Activated CD4-positive, alpha-beta T cell treated with anti-CD3 and anti-CD28 coated beads for 24 hours (primary cell): ENCODE results near the gene OR7G1.
"Not testable (repeated sequence)": the region's sequence is repeated elsewhere in the genome, so short reads cannot be mapped to it uniquely, and the experiment has no call there.

Source experiments
- DNase-seq, 2 donors: peaks; one replicate each; pipeline ENCODE4 v3.0.0-alpha.2; 2020; ENCODE audit warnings: low read depth in 2 of 2

The OR7G1 gene

GRCh38 chr19:9078651-9079050 lies 36.9 kb downstream of the OR7G1 start:
- DNase-seq: no peak

- DNase-seq: no peak
Observed at GRCh38 chr19:9076901-9077300, 38.7 kb downstream of the OR7G1 start.

GRCh38 chr19:9075064-9075949 lies 40.3 kb downstream of the OR7G1 start:
- DNase-seq: no peak

- DNase-seq: no peak
Observed at GRCh38 chr19:9073806-9074205, 41.8 kb downstream of the OR7G1 start.

- DNase-seq: not testable (repeated sequence)
Observed at GRCh38 chr19:9071720-9072119, 43.8 kb downstream of the OR7G1 start.

GRCh38 chr19:9070066-9070465 lies 45.5 kb downstream of the OR7G1 start:
- no peak for DNase-seq

GRCh38 chr19:9065457-9066014 lies 50.0 kb downstream of the OR7G1 start:
- DNase-seq: no peak
